ENCODE results near the gene SGMS2.

SGMS2 gene

DNA sequence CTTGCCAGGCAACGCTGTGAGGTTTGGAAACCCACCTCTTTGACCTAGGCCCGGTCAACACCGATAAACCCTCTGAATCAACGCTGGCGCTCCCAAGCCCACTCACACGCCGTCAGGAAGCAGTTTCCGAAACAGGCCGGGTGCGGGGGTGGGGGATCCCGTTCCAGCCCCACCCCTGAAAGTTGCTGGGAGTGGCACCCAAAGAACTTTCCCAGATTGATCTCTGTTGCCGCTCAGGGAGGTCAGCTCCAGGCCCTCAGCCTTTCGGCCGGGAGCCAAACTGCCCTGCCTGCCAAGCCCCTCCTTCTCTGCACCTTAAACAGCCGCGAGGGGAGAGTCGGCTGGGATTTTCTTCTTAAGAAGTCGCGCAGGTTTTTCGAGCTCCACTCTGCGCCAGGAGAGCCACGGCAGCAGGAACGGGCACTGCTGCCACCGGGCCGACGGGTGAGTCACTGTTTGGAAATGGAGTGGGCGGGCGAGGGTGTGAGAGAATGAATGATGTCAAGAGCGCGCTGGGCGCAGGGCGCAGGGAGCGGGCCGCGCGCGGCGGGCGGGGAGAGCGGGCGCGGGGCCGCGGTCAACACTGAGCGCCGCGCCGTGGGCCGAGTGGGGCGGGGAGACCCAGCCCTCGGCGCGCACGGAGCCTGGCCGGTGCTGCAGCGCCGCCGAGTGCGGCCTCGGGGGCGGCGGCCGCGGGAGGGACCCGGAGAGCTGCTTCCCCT is at the start of gene SGMS2:
TSS of gene SGMS2 (plus strand) at position 583 of the 722 bp plus-strand sequence. CDS start 70,622 bp downstream, outside the sequence.
- DNase-seq, result no peak
- Histone ChIP-seq H3K4me3 (ENCODE audit: low read depth in 1 of 2, low read length in 2 of 2) (no peak within 1 kb of the TSS), H3K9me3 (ENCODE audit: insufficient read depth, low read length, severe bottlenecking) (no peaks in the 10 kb centered on the region), H3K27ac (ENCODE audit: low read length) (no peak within 1 kb of the TSS), H3K9ac (ENCODE audit: low read depth, low read length) (no peak within 1 kb of the TSS), H3K36me3 (ENCODE audit: insufficient read depth, low read length) (no peaks in the 10 kb centered on the region), H3K27me3 (ENCODE audit: insufficient read depth, low read length, poor library complexity) (no peaks in the 10 kb centered on the region), H4K20me1 (ENCODE audit: insufficient read depth, low read length) (no peaks in the 10 kb centered on the region), H3K79me2 (ENCODE audit: insufficient read depth, low read length) (no peaks in the 10 kb centered on the region), H3K4me2 (ENCODE audit: insufficient read depth, low read length) (no peak within 1 kb of the TSS), H2AFZ (ENCODE audit: low read depth, low read length) (no peak within 1 kb of the TSS), H3K4me1 (ENCODE audit: insufficient read depth, low read length) (no peaks in the 10 kb centered on the region)
- TF ChIP-seq EZH2 (IDR thresholded peaks at IDR 0.05; ENCODE audit: borderline replicate concordance, low read depth, low read length, severe bottlenecking), result no peak
- TF ChIP-seq, protein P1, sequence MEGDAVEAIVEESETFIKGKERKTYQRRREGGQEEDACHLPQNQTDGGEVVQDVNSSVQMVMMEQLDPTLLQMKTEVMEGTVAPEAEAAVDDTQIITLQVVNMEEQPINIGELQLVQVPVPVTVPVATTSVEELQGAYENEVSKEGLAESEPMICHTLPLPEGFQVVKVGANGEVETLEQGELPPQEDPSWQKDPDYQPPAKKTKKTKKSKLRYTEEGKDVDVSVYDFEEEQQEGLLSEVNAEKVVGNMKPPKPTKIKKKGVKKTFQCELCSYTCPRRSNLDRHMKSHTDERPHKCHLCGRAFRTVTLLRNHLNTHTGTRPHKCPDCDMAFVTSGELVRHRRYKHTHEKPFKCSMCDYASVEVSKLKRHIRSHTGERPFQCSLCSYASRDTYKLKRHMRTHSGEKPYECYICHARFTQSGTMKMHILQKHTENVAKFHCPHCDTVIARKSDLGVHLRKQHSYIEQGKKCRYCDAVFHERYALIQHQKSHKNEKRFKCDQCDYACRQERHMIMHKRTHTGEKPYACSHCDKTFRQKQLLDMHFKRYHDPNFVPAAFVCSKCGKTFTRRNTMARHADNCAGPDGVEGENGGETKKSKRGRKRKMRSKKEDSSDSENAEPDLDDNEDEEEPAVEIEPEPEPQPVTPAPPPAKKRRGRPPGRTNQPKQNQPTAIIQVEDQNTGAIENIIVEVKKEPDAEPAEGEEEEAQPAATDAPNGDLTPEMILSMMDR (IDR thresholded peaks at IDR 0.05; ENCODE audit: borderline replicate concordance, extremely low read depth, low read length, poor library complexity, severe bottlenecking), result no peak
- no peak for ATAC-seq (ENCODE audit: insufficient read depth, low read depth)

DNA sequence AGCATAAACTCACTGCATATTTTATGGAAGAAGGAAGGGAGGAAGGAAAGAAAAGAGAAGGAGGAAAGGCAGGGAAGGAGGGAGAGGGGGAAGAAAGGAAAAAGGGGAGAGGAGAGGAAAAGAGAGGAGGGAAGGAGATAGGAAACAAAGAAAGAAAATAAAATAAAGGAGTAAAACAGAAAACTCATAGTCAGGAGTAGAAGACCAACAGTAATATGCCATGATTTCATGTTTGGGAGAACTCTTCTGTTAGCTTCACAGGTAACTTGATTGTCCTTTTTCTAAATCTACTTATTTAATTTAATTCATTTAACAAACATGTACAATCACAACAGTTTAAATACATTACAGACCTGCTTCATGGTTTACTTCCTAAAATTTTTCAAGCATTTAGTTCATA is 46.8 kb upstream of the SGMS2 start:
- no peak overlapping the region for H3K27ac ChIP-seq (ENCODE audit: low read length)
- DNase-seq, result no peak
- H3K4me2 ChIP-seq (ENCODE audit: insufficient read depth, low read length), result no peak overlapping the region
- no peak overlapping the region for H2AFZ ChIP-seq (ENCODE audit: low read depth, low read length)
- no peak overlapping the region for H3K4me3 ChIP-seq (ENCODE audit: low read depth in 1 of 2, low read length in 2 of 2)
- no peaks in the 10 kb centered on the region for H3K4me1 ChIP-seq (ENCODE audit: insufficient read depth, low read length)
- H3K9me3 ChIP-seq (ENCODE audit: insufficient read depth, low read length, severe bottlenecking), result peaks cover 17% of the 10 kb centered on the region
- no peaks in the 10 kb centered on the region for H3K36me3 ChIP-seq (ENCODE audit: insufficient read depth, low read length)
- H4K20me1 ChIP-seq (ENCODE audit: insufficient read depth, low read length), result no peaks in the 10 kb centered on the region
- no peaks in the 10 kb centered on the region for H3K27me3 ChIP-seq (ENCODE audit: insufficient read depth, low read length, poor library complexity)
- ATAC-seq (ENCODE audit: insufficient read depth, low read depth), result no peak
- TF ChIP-seq, protein P1 (IDR thresholded peaks at IDR 0.05; ENCODE audit: borderline replicate concordance, extremely low read depth, low read length, poor library complexity, severe bottlenecking), result no peak
- no peak for TF ChIP-seq EZH2 (IDR thresholded peaks at IDR 0.05; ENCODE audit: borderline replicate concordance, low read depth, low read length, severe bottlenecking)
- no peak overlapping the region for H3K9ac ChIP-seq (ENCODE audit: low read depth, low read length)
- no peaks in the 10 kb centered on the region for H3K79me2 ChIP-seq (ENCODE audit: insufficient read depth, low read length)

DNA sequence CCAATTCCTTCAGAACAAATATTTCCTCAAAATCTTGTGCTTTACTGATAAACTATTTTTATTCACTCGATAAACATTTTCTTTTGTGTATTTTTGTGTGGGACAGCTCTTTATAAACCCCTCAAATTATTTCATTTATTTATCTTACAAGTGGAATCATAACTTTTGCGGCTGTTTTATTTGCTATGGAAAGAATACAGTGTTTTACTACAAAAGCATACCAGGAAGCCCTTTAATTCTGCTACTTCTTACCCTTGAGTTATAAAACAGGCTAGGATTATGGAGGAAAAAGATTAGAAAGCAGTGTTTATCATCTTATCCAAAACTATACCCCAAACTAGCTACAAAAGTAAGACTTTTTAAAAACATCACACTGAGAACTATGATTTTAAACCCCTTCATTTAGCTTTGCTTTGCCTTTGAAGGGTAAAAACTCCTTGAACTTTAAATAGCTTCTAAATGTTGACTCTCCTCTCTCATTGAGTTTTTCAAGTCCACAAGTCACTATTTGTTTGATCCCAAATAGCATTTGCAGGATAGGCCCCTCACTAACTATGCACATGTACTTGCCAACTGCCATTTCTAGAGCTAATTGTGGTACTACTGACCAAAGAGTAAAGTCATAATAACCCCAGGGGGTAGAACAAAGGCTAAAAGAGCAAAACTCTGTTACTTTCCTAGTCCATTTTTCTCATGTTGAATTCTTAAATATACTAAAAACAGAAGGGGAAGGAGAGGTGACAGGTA is 45.8 kb upstream of the SGMS2 start:
- ATAC-seq (ENCODE audit: insufficient read depth, low read depth), result no peak

More for the DNA sequence above, 45.8 kb upstream of the SGMS2 start:
- Histone ChIP-seq H3K4me1 (ENCODE audit: insufficient read depth, low read length) (no peaks in the 10 kb centered on the region), H4K20me1 (ENCODE audit: insufficient read depth, low read length) (no peaks in the 10 kb centered on the region), H3K79me2 (ENCODE audit: insufficient read depth, low read length) (no peaks in the 10 kb centered on the region), H3K27me3 (ENCODE audit: insufficient read depth, low read length, poor library complexity) (no peaks in the 10 kb centered on the region), H3K9ac (ENCODE audit: low read depth, low read length) (no peak overlapping the region), H3K36me3 (ENCODE audit: insufficient read depth, low read length) (no peaks in the 10 kb centered on the region), H3K4me2 (ENCODE audit: insufficient read depth, low read length) (no peak overlapping the region), H3K27ac (ENCODE audit: low read length) (no peak overlapping the region), H3K4me3 (ENCODE audit: low read depth in 1 of 2, low read length in 2 of 2) (no peak overlapping the region), H2AFZ (ENCODE audit: low read depth, low read length) (no peak overlapping the region), H3K9me3 (ENCODE audit: insufficient read depth, low read length, severe bottlenecking) (peaks cover 17% of the 10 kb centered on the region)
- no peak for TF ChIP-seq EZH2 (IDR thresholded peaks at IDR 0.05; ENCODE audit: borderline replicate concordance, low read depth, low read length, severe bottlenecking)
- TF ChIP-seq, protein P1 (IDR thresholded peaks at IDR 0.05; ENCODE audit: borderline replicate concordance, extremely low read depth, low read length, poor library complexity, severe bottlenecking), result no peak
- no peak for DNase-seq
